ENCODE measurements around the gene POLR3G. TPM values are rescaled to one million over a fixed set of nuclear protein-coding genes. Genes with fewer than 3 reads are reported as not detected.

POLR3G gene, protein sequence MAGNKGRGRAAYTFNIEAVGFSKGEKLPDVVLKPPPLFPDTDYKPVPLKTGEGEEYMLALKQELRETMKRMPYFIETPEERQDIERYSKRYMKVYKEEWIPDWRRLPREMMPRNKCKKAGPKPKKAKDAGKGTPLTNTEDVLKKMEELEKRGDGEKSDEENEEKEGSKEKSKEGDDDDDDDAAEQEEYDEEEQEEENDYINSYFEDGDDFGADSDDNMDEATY
- 1 to 10 TPM in 2 of 3 donors, under 1 TPM in 1; 0.64 to 1.5 (median 1.3) TPM for total RNA-seq
- long read RNA-seq, donor 1, partial matches to known transcripts: 0 of 2 reads
- long read RNA-seq, donor 1, other reads (novel, unspliced or antisense): 1 of 2 reads
- long read RNA-seq, donor 2, partial matches to known transcripts: 0 of 2 reads
- long read RNA-seq, donor 2, other reads (novel, unspliced or antisense): 2 of 2 reads

DNA sequence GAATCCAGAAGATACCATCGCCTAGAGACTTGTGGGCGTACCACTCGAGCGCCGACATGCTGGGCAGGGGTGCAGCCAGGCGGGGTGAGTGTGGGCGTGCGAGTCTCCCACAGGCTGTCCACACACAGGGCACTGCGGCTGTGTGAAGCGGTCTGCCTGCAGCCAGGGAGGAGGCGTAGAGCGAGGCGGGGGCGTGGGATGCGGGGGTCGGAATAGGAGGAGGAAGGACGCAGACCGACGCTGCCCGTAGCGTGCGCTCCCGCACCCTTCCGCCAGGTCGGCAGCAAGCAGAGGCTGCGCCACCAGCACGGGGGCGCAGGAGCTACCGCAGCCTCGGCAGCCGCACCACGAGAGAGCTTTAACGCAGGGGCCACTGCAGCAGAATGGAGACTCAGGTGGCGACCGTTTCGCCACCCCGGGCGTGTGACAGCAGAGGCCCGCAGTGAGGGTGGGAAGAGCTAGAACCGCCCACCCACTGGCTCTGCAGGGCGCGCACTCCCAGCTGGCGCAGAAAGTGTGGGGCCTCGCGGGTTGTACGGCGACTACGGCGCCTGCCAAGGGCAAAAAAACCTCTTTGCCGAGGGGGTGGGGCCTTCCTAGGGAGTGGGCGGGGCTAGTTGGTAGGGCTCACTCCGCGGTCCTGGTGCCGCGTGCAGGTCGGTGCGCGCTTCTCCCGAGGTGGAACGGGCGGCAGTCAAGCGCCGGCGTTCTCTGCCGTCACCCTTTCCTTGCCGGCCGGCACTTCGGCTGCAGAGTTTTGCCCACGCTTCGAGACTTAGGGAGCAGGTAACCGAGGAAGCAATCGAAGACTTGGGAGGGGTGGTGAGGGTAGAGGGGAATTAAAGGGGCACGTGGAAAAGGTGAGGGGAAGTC lies at the start of gene POLR3G, which contains the start of gene MBLAC2:
TSS of gene POLR3G (plus strand) at position 630 of the 873 bp plus-strand sequence. CDS start 10,704 bp downstream, outside the sequence.
TSS of gene MBLAC2 (minus strand) at position 537 of the 873 bp plus-strand sequence. CDS start at position 58, 479 bp downstream.
- peak; percentile 96 for ATAC-seq

DNA sequence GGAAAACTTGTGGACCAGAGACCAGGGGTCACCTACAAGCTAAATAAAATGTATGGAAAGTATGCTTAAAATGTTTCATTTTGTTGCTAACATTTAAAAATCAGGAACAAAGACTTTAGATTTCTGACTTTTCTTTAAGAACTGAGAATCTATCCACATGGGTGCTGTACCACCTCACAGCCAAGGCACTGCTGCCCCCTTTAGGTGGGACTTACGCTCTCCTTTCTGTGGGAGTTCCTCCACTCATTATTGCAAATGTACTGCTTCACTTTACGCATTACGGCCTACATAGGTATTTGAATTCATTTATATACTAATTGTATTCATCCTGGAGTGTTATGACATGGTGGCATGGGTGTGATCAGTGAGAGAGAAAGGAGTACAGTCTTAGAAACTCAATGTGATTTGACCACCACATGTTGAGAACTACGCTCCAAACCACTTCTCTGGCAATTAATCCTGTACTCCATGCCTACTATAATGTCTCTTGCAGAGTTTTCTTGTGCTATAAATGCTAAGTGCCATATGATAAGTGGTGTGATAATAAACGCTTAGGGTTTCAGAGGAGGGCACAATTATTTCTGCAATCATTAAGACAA lies 40.4 kb upstream of the POLR3G start:
- TF ChIP-seq, protein P1, sequence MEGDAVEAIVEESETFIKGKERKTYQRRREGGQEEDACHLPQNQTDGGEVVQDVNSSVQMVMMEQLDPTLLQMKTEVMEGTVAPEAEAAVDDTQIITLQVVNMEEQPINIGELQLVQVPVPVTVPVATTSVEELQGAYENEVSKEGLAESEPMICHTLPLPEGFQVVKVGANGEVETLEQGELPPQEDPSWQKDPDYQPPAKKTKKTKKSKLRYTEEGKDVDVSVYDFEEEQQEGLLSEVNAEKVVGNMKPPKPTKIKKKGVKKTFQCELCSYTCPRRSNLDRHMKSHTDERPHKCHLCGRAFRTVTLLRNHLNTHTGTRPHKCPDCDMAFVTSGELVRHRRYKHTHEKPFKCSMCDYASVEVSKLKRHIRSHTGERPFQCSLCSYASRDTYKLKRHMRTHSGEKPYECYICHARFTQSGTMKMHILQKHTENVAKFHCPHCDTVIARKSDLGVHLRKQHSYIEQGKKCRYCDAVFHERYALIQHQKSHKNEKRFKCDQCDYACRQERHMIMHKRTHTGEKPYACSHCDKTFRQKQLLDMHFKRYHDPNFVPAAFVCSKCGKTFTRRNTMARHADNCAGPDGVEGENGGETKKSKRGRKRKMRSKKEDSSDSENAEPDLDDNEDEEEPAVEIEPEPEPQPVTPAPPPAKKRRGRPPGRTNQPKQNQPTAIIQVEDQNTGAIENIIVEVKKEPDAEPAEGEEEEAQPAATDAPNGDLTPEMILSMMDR (IDR thresholded peaks at IDR 0.05): no peak
- intact Hi-C loops (cut with DNase I, micrococcal nuclease): loop anchor here in 1 of 2 donors (10.0 kb wide), 1 partner anchor 101 kb away; no protein-coding TSS in a partner anchor

More for the DNA sequence above, at the start of gene POLR3G, which contains the start of gene MBLAC2:
- intact Hi-C loops (cut with DNase I, micrococcal nuclease): no loop called here
- DNase-seq: peak; percentile 95 to 97 (median 96)
- Histone ChIP-seq H3K4me1 (ENCODE audit: low read depth) (peaks cover 7% of the 10 kb centered on the region), H3K9me3 (no peaks in the 10 kb centered on the region), H3K4me3 (peak within 1 kb of the TSS; percentile 67), H3K36me3 (ENCODE audit: low read depth) (no peaks in the 10 kb centered on the region)
- TF ChIP-seq, protein P1 (IDR thresholded peaks at IDR 0.05): no peak

DNA sequence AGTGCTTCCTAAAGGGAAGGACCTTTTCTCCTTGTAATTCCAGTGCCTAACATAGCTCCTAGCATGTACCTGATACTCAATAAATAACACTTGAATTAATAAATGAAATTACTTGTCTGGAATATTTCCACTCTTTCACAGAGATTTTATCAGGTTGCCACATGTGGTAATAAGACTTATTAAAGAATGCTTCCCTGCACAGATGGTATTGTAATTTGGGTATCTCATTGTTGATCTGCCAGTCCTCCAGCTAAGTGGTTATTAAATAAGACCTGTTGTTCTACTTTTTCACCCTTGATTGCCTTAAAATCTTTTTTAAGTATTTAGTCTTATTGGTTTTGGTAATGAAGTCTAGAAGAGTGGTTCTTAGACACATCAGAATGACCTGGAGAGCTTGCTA lies 37.0 kb upstream of the POLR3G start:
- Histone ChIP-seq H3K4me3 (no peak overlapping the region), H3K9me3 (no peaks in the 10 kb centered on the region), H3K4me1 (ENCODE audit: low read depth) (no peaks in the 10 kb centered on the region), H3K36me3 (ENCODE audit: low read depth) (no peaks in the 10 kb centered on the region)
- ATAC-seq: no peak
- no peak for DNase-seq
- intact Hi-C loops (cut with DNase I, micrococcal nuclease): loop anchor here (5.0 to 10.0 kb wide), 2 partner anchors 95 to 97 kb away; no protein-coding TSS in a partner anchor
- TF ChIP-seq, protein P1 (IDR thresholded peaks at IDR 0.05): no peak

More for the DNA sequence above, 40.4 kb upstream of the POLR3G start:
- H3K36me3 ChIP-seq (ENCODE audit: low read depth): no peaks in the 10 kb centered on the region
- DNase-seq (peak in 2 of 3 donors; percentile 53 to 74), ATAC-seq (peak; percentile 56)
- H3K9me3 ChIP-seq: no peaks in the 10 kb centered on the region
- no peaks in the 10 kb centered on the region for H3K4me1 ChIP-seq (ENCODE audit: low read depth)
- no peak overlapping the region for H3K4me3 ChIP-seq

DNA sequence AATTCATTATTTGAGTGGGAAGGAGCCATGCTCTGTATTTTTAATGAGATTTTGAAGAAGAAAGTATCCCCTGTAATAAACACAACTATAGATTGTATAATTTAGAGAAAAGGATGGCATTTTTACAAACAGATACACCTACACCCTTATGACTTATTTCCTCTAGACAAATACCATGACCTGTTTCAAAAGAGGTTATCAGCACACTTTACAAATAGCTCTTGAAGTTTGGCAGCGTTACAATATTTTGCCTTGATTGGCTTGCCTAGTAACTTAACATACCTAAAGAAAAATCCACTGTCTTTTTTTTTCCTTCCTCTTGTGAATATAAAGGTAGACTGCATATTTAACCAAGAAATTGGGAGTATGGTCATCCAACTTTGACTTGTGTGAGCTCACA lies 36.6 kb upstream of the POLR3G start:
- DNase-seq: no peak
- Histone ChIP-seq H3K4me3 (no peak overlapping the region), H3K36me3 (ENCODE audit: low read depth) (no peaks in the 10 kb centered on the region), H3K4me1 (ENCODE audit: low read depth) (no peaks in the 10 kb centered on the region), H3K9me3 (no peaks in the 10 kb centered on the region)
- ATAC-seq: peak; percentile 30
- intact Hi-C loops (cut with DNase I, micrococcal nuclease): loop anchor here (5.0 to 10.0 kb wide), 2 partner anchors 94 to 97 kb away; no protein-coding TSS in a partner anchor
- TF ChIP-seq, protein P1 (IDR thresholded peaks at IDR 0.05): no peak

DNA sequence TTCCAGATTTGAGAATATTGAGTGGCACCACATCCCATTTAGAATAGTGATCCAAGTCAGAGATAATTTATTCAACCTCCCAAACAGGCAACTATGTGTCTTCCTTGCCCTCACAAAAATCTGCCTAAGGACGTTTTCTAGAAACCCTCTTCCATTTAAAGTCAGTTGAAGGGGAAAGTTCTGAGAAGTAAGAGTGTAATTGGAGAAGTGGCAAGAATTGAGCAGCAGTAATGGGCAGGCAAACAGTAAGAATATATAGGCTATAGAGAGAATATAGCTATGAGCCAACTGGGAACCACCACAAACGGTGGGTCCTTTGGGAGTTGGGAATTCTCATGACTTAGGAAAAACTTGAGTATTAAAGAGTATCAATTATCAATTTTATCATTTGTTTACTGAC lies 34.0 kb upstream of the POLR3G start:
- TF ChIP-seq, protein P1 (IDR thresholded peaks at IDR 0.05): no peak
- H3K36me3 ChIP-seq (ENCODE audit: low read depth): no peaks in the 10 kb centered on the region
- intact Hi-C loops (cut with DNase I, micrococcal nuclease): no loop called here
- ATAC-seq: no peak
- H3K9me3 ChIP-seq: no peaks in the 10 kb centered on the region
- no peak overlapping the region for H3K4me3 ChIP-seq
- no peak for DNase-seq
- no peaks in the 10 kb centered on the region for H3K4me1 ChIP-seq (ENCODE audit: low read depth)
